ENCODE data around the gene TEC.
"Not testable (repeated sequence)": the region's sequence is repeated elsewhere in the genome, so short reads cannot be mapped to it uniquely, and the experiment has no call there.

TEC gene

DNA sequence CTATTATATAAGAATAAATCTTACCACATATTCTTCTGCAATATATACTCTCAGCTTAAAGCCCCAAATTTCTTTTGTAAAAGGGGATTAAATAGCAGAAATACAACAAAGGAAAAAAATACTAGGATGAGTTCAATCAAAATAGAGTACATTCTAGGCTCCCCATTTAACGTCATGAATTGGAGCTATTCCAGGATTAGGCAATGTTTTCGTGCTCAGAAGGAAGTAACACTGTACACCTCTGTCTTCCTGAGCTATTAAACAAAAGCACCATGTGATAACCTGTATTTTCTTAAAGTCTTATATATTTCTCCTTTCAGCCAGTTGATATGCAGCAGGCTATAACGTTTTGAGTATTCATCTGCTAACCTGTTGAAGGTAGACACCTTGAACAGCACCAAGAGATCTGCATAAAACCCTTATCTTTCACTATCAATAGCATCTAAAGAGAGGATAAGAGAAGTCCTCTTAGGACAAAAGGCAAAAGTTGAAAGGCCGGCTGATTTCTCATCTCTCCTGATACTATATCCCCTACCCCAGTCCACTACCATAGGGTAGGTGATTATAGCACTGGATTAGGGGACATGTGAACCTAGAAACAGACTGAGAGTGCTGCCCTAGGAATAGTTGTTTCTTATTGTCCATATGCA, 31.5 kb downstream of the TEC start:
- DNase-seq = no peak

DNA sequence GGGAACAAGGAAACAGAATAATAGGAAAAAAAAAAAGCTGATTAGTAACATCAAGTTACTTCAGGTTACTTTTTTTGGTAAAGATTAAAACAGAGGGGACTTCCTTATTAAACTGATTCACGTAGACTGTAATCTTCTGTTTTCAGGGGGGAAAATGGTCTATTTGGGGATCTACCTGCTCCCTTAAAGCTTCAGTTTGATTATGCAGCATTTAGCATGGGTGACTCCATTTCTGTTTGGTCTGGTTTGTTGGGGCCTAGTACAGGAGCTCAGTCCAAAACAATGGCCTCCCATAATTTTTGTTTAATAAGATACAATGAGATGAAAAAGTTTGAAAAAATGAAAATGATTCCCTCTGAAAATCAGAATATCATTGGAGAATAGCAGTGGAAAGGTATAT, 34.6 kb downstream of the TEC start:
- no peak for DNase-seq

DNA sequence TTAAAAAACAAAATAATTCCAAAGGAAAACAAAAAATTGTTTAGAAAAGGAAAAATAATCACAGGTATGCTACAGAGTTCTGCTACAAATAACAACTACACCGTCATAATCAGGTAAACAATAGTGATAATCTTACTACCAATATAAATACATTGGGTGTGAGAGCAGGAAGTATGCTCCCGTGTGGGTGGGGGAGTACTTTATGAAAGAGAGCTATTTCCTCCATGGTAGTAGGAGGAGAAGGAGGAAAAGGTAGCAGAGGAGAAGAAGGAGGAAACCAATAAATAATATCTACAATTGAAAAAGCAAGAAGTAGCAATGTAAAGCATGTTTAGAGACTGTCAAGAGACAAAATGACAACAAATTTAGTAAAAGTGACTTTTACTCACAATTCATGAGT, 35.1 kb downstream of the TEC start:
- no peak for DNase-seq

DNA sequence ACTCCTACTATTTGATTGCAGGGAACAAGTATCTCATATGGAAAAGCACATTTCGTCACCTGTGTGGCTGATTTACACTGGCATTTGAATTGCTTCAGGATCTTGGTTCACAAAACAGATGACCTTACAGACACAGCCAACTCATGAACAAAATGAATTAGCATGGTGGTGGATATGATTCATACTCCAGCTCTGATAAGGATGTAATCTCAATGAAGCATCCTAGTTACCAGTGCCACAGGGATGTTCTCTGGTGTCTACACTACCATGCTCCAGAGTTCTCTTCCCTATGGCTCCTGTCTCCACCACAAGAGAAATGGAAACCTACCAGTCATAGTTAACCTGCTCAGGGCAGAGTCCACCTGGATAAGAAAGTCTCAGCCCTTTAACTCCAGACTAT, 40.7 kb downstream of the TEC start:
- DNase-seq = no peak

DNA sequence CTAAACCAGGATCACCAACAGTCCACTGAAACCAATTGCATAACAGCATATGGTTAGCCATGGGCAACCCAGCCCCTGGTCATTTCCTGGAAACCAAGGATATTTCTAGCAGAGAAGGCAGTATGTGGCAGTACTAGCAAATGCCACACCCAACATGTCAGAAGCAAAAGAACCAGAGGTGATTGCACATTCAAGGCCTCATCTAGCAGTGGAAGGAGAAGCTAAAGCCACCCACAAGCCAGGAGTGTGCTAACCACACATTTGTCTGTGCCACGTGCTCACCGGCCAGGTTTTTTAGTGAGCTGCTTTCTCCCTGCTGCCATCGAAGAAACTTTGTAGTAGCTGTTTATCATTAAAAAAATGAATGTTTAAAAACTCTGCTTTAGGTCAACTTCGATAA, 42.0 kb downstream of the TEC start:
- DNase-seq = no peak

DNA sequence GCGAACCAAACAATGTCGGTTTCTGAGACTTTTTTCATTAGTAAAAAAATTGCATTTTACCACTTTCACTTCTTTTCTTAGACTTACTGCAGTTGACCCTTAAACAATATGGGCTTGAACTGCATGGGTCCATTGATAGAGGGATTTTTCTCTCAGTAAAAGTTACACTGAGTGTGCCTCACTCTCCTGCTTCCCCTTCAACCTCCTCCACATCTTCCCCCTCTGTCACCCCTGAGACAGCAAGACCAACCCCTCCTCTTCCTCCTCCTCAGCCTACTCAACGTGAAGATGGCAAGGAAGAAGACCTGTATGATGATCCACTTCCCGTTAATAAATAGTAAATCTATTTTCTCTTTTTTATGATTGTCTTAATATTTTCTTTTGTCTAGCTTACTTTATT, 43.4 kb downstream of the TEC start:
- no peak for DNase-seq

DNA sequence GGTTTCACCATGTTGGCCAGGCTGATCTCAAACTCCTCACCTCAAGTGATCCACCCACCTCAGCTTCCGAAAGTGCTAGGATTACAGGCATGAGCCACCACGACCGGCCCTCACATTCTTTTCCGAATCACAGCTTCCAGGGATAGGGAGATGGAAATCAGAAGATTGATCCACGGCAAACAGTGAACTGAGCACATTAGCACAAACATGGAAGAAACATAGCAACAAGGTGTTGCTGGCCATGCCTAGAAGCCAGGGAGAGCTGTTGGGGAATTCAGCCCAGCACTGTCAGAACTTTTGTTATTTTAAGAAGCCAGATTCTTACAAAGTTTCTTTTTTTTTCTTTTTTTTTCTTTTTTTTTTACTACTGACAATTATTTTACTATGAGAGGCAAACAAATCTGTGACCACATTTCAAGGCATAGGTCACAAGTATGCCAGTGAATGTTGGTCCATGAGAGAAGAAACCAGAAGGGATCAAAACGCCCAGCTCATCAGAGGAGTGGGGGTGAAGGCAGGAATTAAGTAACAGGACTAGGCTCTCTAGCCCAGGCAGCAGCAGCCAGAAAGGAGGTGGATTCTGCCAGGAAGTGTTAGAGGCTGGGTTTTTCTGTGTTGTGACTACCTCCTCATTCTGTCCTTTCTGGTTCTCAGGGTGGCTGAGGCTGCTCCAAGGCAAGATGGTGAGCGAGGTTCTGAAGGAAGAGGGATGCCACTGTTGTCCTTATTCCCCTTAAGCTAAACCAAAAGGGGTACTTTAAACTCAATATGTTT, 44.1 kb downstream of the TEC start:
- no peak for DNase-seq

DNA sequence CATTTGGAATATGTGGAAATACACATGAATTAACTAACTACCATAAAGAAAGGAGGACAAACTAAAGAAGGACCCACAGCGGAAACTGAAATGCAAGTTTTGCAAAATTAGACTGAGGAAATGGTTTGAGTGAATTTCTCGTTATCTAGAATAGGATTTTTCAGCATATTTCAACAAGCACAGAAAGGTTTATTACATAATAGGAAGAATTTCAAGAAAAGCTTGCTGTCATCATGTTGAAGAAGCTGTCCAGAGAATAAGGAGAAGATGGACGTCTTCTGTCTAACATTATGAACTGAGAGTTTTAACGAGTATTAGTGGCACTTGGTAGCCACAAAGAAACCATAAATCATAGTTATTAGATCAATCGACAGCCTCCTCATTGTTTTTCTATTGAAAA, 45.0 kb downstream of the TEC start:
- no peak for DNase-seq

DNA sequence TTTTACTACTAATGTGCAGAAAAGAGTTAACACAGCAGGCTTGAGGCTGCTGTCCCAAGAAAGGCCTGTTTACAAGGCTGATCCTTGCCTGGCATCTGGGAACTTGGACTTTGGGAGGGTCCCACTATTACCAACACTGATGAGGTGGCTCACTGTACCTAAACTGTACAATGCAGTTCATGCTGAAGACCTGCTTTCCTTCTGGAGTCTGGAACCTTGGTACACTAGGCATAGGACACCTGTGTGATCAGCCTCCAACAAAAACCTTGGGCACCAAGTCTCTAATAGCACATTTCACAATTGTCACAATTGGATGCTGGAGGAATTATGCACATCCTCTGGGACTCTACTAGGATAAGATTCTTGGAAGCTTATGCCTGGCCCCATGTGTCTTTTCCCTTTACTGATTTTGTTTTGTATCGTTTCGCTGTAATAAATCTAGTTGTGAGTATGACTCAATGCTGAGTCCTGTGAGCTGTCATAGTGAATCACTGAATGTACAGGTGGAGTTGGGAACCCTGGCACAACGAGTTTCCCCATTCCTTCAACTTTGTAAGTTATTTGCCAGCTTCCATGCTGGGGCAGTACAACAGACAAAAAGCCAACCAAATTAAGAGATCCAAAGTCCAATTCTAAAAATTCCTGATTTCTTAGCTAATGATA, 45.9 kb downstream of the TEC start:
- DNase-seq = no peak

DNA sequence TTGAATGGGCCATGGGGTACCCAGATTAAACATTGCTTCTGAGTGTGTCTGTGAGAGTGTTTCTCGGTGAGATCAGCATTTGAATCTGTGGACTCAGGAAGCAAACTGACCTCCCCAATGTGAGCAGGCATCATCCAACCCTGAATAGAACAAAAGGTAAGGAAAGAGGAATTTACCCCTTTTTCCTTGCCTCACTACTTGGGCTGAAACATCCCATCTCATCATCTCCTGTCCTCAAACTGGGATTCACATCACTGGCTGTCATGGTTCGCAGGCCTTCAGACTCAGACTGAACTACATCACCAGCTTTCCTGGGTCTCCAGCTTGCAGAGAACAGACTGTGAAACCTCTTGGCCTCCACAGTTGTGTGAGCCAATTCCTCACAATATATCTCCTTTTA, 47.1 kb downstream of the TEC start:
- no peak for DNase-seq

DNA sequence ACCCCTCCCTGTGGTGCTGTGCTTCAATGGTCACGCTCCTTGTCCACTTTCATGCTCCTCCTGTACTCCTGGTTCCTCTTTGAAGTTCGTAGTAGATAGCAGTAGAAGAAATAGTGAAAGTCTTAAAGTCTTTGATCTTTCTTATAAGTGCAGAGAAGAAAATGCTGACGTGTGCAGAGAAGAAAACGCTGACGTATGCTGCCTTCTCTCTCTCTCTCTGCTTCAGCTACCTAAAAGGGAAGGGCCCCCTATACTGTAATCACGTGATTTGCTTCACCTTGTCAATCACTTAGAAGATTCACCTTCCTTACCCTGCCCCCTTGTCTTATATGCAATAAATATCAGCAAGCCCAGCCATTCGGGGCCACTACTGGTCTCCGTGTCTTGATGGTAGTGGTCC, 50.2 kb downstream of the TEC start:
- DNase-seq = not testable (repeated sequence)

DNA sequence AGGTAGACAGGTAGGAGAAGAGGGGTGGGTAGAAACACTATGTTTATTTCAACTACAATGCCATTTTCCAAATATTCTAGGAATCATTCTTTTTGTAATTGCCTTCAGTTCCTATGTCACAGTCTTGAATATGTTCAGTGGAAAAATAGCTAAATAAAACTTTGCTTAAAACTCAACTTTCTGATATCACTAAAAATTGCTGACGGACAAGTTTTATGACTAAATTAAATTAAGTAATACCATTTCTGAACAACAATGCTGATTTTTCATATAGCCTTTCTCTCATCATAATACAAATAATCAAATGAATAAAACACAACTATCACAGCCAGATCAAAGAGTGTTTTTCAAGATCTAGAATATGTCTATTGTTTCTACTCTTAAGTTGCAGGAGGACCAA, 53.1 kb downstream of the TEC start:
- DNase-seq = no peak

DNA sequence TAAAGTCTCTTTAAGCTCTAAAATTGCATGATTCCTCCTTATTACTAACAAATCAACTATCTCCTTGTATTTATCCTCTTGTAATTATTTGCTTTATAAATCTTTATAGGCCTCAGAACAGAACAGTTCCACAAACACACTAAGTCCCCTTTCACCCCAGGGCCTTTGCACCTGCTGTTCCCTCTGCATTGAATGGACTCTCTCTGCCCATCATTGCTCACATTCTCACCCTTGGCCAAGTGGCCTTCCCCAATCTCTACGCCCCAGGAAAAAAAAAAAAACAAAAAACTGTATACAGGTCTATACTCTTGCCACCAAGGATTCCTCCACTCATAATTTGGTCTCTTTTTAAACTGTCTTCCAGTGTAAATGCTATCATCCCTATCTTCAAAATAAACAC, 53.7 kb downstream of the TEC start:
- no peak for DNase-seq

DNA sequence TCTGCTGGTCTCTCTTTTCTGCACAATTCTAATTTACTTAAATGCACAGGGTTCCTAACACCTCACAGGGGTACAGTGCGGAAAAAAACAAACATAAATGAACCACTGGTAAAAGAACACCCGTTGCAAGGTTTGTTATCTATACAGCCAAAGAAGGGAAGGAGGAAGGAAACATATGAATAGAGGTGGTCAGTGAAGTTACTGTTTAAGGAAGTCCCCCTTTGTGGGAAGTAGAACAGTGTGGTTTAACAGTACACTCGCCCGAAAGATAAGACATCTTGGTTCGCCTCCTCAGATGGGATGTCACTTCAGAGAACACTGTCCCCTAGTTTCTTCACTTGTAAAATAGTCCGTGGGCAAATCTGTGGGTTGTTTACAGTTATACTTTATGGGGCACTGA, 57.5 kb downstream of the TEC start:
- DNase-seq = no peak

DNA sequence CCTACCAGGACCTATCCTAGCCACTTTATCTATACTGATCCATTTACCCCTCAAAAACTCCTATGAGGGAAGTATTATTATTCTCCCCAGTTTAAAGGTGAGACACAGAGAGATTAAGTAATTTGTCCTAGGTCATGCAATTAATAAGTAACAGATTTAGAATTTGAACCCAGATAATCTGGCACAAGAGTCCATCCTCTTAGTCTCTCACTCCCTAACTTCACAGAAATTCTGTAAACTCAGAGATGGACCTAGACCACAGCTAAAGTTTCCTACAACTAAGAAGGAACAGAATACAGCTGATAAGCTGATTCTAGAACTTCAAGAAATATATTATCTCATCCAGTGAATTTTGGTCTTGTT, 58.7 kb downstream of the TEC start:
- DNase-seq = no peak

DNA sequence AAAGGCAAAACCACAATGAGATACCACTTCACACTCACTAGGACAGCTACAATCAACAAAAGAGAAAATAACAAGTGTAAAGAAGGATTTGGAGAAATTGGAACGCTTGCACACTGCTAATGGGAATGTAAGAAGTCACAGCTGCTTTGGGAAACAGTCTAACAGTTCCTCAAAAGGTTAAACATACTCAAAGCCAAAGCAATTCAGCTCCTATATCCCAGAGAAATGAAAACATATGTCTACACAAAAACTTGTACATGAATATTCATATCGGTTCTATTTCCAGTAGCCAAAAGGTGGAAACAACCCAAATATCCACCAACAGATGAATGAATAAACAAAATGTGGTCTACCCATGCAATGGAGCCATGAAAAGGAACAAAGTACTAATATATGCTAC, 64.0 kb downstream of the TEC start:
- DNase-seq = no peak

DNA sequence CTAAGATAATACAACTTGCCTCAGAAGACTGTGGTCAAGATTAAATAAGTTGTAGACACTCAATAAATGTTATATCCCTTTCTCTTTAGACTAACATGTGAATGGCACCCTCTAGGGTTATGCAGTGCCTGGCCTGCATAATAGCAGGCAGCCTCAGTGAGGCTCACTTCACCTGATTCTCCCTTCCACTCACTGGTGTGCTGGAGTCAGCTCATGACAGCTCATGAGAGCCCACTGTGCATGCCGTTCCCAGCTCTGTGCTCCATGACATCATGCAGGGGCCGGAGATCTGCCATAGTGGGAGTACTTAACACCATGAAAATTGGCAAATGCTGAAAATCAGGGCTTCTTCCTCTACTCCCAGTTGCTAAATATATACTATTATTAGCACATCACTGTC, 64.5 kb downstream of the TEC start:
- DNase-seq = no peak

DNA sequence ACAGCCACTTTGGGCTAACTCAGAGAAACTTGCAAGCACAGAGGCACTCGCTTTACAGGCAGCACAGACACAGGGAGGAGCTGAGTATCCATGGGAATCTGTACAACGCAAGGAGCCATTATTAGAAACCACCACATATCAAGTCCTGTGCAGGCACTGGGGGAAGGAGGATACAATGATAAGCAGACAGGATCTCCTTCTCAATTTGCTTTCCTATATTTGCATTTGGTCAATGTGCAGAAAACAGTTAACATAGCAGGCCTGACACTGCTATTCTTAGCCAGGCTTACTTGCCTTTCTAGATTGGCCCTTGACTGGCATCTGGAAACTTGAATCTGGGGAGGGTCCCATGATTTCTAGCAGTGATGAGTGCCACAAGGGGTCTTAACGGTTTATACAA, 65.8 kb downstream of the TEC start:
- DNase-seq = no peak

DNA sequence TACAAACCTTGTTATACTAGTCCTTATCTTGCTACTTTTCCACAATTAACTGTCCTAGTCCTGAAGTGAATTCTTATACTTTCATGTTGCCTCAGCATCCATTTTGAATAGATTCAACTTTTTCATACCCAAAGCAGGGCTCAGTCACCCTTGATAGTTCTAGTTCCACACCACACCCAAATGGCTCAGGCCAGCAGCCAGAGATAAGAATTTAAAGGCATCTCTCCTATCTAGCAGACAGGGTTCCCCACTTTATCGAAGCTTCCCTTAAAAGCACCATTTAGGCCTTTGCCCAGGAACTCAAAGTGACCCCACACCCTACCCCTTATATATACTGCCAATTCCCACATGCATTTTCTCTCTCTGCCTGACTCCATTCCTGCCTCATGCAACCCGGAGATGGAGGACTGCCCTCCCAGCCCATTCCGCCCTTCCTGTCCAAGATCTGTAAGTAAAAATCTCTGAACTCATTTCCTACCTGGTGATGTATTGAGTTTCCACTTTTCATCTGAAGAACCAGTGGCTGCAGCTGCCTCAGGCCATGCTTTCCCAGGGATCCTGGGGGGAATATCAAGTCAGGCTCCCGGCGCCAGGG, 71.9 kb downstream of the TEC start:
- no peak for DNase-seq

DNA sequence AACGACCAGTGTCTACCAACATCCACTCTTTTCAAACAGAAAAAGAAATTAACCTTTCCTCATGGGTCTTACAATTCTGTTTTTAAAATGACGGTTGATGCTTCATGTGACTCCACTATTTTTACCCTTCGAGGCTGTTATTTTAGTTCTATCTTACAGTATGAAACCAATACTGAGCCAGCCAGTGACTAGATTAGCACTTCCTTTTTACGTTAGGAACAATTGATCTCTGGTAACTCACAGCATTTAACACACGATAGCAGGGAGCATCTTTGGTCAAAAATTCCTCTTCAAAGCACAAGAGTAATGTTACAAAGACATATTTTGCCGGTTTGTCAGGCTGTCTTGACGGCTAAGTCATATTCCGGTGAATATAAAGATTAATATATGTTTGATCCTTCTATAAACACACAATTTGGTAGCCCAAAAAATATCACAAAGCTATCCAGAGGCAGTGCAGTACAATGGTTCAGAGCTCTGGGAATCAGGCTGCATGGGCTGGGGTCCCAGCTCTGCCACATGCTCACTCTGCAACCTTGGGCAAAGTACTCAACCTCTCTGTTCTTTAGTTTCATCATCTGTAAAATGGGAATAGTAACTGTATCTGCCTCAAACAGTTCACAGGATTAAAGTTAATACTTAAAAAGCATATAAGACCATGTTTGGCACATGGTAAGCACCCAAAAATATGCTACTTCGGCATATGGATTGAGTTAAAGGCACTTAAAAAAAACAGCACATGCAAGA, 72.7 kb downstream of the TEC start:
- DNase-seq = no peak

DNA sequence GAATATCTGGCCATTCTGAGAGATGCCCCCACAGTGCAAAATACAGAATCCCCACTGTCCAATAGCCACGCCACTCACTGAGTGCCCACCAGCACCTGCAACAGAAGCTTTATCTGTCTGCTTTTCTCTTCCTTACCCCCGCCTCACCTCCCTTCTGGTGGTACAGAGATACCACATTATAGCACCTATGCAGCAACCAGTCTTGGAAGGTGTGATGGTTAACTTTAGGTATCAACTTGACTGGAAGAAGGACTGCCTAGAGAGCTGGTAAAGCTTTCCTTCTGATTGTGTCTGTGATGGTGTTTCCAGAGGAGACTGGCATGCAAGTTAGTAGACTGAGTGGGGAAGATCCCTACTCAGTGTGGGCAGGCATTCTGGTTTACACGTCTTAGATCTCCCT, 73.8 kb downstream of the TEC start:
- DNase-seq = no peak

DNA sequence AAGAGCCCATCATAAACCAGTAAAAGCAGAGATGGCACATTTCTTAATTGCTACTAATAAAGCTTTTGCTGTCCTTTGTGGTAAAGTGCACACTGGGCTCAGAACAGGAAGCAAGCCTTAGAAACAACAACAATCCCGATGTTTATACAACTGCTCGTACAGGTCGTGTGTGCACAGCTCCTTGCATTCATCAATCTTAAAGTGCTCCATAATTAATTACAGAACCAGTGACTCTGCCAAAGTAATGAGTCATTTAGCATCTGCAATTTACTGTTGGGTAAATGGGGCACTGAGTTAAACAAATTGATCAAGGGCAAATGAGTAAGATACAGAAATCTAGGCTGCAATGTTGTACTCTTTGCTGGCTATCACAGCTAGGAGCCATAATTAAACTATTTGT, 74.3 kb downstream of the TEC start:
- DNase-seq = no peak

DNA sequence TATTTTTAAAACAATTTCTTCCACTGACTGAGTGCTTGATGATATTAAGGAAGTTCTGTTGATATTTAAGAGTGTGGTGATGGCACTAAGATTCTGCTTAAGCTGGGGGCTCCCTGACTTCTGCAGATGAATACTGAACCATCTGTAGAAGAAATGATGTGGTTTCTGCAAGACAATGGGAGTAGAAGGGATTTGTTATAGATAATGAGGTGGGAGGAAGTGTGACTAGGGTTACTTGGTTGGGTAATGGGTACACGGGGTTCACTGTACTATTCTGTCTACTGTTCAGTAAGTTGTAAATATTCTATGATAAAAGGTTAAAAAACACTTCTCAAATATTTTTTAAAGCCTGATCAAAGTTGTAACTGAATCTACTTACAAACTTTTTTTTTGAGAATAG, 74.7 kb downstream of the TEC start:
- no peak for DNase-seq
